K562 (cell line): ENCODE measurements around the gene AGL.

ENCODE experiments used
- NR3C1 ChIP-seq: sonication (generic); formaldehyde crosslinking; IDR thresholded peaks from 2 replicates; pipeline ENCODE4 v1.8.1; 2022; ENCODE audit warnings: missing genetic modification reagents
- SMARCA5 ChIP-seq: fragments of 450-650 bp; IDR thresholded peaks from 2 replicates; pipeline ENCODE4 v1.6.1; 2016
- SMARCC2 ChIP-seq: fragments of 450-650 bp; IDR thresholded peaks from 2 replicates; pipeline ENCODE4 v1.6.1; 2017; ENCODE audit warnings: antibody characterized with exemption, moderate library complexity, mild to moderate bottlenecking, low read depth
- ZNF274 ChIP-seq: IDR thresholded peaks from 2 replicates; pipeline ENCODE4 v1.6.1; 2011; ENCODE audit warnings: low read depth, mild to moderate bottlenecking, low read length, moderate library complexity, borderline replicate concordance

- TF ChIP-seq SMARCA5 (no peak), SMARCC2 (no peak), ZNF274 (no peak), NR3C1 (no peak)
These were observed 36.0 kb downstream of the AGL start for GRCh38 chr1:99886179-99886578.
